Astrocyte of the spinal cord (primary cell): Measurements from ENCODE around the gene NCF4.

ENCODE experiments used
- DNase-seq: peaks from one replicate; pipeline ENCODE4 v3.0.0; 2011; ENCODE audit warnings: low read depth, low spot score
- H3K4me3 ChIP-seq: 2 replicates; pipeline ENCODE4 v1.5.1; 2011; ENCODE audit warnings: low read depth, mild to moderate bottlenecking, low read length, moderate library complexity
- in situ Hi-C: cut with HindIII; loops from 2 replicates; pipeline ENCODE4 v1.10.0; 2017; ENCODE audit warnings: low sequenced_read_pairs
- TF ChIP-seq, protein P1 (sequence below): IDR thresholded peaks from 2 replicates; pipeline ENCODE4 v1.5.1; 2012; ENCODE audit warnings: low read depth, mild to moderate bottlenecking, low read length, inconsistent platforms

Gene NCF4

DNA sequence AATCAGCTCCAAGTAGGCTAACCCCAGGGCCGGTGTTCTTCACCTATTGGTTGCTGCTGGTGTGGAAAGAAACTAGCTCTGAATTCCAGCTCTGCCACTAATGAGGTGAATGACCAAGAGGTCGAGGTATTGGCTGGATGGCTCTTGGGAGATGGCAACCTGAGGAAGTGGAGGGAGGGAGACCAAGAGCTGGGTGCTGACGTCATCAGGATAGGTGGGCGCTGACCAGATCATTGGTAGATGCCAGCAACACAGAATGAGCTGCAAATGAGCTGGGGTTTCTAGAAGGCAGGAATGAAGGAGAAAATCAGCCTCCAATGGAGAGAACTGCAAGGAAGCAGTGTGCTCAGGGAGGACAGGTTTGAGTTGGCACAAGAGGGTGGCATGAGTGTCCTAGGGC lies 37.9 kb downstream of the NCF4 start:
- TF ChIP-seq, protein P1, sequence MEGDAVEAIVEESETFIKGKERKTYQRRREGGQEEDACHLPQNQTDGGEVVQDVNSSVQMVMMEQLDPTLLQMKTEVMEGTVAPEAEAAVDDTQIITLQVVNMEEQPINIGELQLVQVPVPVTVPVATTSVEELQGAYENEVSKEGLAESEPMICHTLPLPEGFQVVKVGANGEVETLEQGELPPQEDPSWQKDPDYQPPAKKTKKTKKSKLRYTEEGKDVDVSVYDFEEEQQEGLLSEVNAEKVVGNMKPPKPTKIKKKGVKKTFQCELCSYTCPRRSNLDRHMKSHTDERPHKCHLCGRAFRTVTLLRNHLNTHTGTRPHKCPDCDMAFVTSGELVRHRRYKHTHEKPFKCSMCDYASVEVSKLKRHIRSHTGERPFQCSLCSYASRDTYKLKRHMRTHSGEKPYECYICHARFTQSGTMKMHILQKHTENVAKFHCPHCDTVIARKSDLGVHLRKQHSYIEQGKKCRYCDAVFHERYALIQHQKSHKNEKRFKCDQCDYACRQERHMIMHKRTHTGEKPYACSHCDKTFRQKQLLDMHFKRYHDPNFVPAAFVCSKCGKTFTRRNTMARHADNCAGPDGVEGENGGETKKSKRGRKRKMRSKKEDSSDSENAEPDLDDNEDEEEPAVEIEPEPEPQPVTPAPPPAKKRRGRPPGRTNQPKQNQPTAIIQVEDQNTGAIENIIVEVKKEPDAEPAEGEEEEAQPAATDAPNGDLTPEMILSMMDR = no peak
- DNase-seq = no peak
- in situ Hi-C loops = no loop called here
- H3K4me3 ChIP-seq = no peak overlapping the region

DNA sequence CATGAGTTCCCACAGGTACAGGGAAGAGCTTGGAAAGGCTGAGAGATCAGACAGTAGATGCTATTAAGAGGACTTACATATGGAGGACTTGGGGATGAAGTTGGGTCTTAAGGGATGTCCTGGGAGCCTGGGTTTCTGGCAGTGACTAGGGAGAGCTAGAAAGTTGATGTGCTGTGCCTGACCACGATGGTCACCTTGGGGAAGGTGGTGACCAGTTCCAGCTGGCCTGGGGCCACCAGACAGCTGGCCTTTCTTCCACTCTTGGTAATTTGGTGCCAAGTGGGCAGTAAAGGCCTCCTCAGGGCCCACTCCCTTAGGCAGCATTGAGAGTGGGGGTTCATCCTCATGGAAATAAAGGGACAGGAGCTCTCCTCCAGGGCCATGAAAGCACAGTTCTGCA lies 38.7 kb downstream of the NCF4 start:
- H3K4me3 ChIP-seq = no peak overlapping the region
- DNase-seq = no peak
- TF ChIP-seq, protein P1 = no peak
- in situ Hi-C loops = no loop called here

DNA sequence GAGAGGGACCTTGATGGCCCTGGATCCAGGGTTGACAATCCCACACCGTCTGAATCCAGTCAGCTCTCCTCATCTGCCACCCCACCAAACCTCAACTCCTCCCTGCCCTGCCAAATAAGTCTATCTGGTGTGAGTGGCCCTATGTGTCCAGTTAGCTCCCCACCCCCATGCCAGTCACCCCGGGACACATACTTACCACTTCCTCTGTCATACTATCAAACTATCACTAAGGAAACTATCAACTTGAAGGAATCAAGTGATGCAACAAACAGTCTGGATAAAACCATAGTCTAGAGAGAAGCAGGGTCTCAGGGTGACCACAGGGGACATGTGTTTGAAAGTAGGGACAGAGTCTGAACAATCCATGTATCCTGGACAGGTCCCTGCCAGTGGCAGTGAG lies 39.4 kb downstream of the NCF4 start:
- DNase-seq = no peak
- TF ChIP-seq, protein P1 = no peak
- in situ Hi-C loops = no loop called here
- no peak overlapping the region for H3K4me3 ChIP-seq

DNA sequence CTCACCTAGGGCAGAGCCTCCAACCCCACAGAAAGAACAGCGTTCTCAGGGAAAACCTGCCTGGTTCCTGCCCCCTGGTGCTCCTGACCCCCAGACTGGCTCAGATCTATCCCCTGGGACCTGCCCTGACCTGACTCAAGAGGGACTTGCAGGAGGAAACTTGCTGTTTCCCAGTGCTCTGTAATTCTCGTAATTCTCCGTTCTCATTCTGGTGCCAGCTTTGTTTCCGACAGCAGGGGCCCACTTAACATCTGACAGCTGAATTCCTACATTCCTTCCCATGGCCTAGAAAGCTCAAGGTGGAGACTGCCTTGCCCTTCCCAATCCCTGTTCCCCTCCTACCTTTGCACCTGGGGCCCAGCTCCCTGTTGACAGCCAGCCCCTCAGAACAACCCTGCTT lies 40.1 kb downstream of the NCF4 start:
- TF ChIP-seq, protein P1 = no peak
- DNase-seq = no peak
- no peak overlapping the region for H3K4me3 ChIP-seq
- in situ Hi-C loops = no loop called here

DNA sequence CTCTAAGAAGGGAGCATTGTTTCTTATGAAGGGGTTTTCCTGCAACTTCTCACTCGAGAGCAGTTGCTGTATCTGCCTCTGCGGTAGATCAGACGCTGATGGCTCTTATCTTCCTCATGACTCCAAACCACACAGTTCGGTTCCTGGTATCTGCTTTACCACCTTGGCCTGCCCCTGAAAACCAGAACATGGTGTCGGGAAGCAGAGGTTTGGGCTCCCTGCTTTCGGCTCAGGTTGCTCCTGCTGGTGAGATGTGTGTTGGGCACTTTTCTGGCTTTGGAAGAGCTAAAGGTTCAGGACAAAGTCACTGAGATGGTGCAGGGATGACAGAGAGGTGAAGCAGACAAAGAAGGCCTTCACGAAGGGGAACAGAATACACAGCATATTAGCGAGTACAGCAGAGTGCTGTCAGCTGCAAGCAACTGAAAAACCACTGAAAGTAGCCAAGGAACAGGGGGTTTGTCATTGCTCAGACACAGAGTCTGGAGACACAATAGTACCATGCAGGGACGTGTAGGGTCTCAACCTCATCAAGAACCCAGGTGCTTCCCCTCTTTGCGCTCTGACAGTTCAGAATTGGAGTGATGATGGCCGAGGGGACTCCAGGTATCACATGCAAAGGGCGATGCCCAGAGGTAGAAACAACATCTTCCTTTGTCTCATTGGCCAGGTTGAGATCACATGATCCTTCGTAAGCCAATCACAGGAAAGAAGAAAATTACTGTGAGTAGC lies 40.8 kb downstream of the NCF4 start:
- in situ Hi-C loops = no loop called here
- TF ChIP-seq, protein P1 = no peak
- no peak overlapping the region for H3K4me3 ChIP-seq
- no peak for DNase-seq

DNA sequence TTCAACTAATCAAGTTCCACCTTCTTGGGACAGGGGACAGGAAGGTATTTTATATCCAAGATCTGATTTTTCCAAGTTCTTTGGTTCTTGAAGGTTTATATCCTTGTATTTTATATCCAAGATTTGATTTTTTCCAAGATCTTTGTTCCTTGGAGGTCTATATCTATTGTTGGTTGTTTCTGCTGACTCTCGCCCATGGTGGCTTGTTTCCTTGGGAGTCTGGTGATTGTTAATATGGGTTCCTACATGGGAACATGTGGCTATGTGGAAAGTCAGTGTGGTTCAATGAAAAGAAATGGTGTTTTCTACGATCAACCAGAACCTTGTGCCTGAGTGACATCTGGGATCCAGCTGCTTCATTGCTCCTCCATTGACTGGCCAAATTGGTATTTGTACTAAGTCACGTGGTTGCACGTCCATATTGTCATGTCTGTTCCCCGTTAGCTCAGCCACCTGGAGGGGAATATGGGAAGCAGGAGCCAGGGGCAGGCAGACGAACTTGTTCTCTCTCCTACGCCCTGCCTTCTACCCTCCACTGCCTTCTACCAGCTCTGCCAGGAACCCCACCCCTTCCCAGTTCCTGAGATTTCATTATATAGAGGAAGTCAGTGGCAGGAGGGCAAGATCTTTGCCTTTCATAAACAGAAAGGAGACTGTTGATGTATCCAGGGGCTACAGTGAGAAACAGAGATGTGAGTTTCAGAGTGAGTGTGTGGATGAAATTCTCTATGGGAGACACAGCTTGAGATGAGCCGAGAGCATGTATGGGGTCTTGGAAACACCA lies 41.5 kb downstream of the NCF4 start:
- no peak overlapping the region for H3K4me3 ChIP-seq
- TF ChIP-seq, protein P1 = no peak
- DNase-seq = no peak
- in situ Hi-C loops = no loop called here
